GM23248 (cell line): ENCODE results near the gene KAZN. TPM values are rescaled to one million over a fixed set of nuclear protein-coding genes. Genes with fewer than 3 reads are reported as not detected.

Source experiments
- DNase-seq: peaks from one replicate; pipeline ENCODE4 v3.0.0-alpha.2; 2015
- H2AFZ ChIP-seq: fragments of 200-600 bp; sonication (generic); 2 replicates; pipeline ENCODE4 v1.6.1; 2016; ENCODE audit warnings: antibody characterized with exemption
- H3F3A ChIP-seq: fragments of 200-600 bp; sonication (generic); 2 replicates; pipeline ENCODE4 v1.6.1; 2016; ENCODE audit warnings: mild to moderate bottlenecking, antibody characterized with exemption, mixed run types; ENCODE audit not compliant: insufficient read depth
- H3K27ac ChIP-seq: fragments of 200-600 bp; sonication (generic); 2 replicates; pipeline ENCODE4 v1.5.1; 2016; ENCODE audit warnings: mild to moderate bottlenecking
- H3K27me3 ChIP-seq: fragments of 200-600 bp; sonication (generic); replicated peaks from 2 replicates; pipeline ENCODE4 v1.6.1; 2016; ENCODE audit warnings: mild to moderate bottlenecking; ENCODE audit not compliant: insufficient read depth
- H3K36me3 ChIP-seq: fragments of 200-600 bp; sonication (generic); 2 replicates; pipeline ENCODE4 v1.6.1; 2016; ENCODE audit warnings: low read depth, mild to moderate bottlenecking
- H3K4me1 ChIP-seq: fragments of 200-600 bp; sonication (generic); 2 replicates; pipeline ENCODE4 v1.6.1; 2016; ENCODE audit warnings: mild to moderate bottlenecking; ENCODE audit not compliant: insufficient read depth
- H3K4me2 ChIP-seq: fragments of 200-600 bp; sonication (generic); one replicate; pipeline ENCODE4 v1.6.1; 2016; ENCODE audit warnings: mild to moderate bottlenecking; ENCODE audit not compliant: unreplicated experiment
- H3K4me3 ChIP-seq: fragments of 200-600 bp; sonication (generic); 2 replicates; pipeline ENCODE4 v1.5.1; 2016; ENCODE audit warnings: mild to moderate bottlenecking
- H3K79me2 ChIP-seq: fragments of 200-600 bp; sonication (generic); 2 replicates; pipeline ENCODE4 v1.6.1; 2016; ENCODE audit warnings: mild to moderate bottlenecking; ENCODE audit not compliant: insufficient read depth
- H3K9ac ChIP-seq: fragments of 200-600 bp; sonication (generic); 2 replicates; pipeline ENCODE4 v1.6.1; 2016; ENCODE audit warnings: mild to moderate bottlenecking
- H3K9me2 ChIP-seq: fragments of 200-600 bp; sonication (generic); 2 replicates; pipeline ENCODE4 v1.6.1; 2016; ENCODE audit warnings: mixed run types, mild to moderate bottlenecking, moderate library complexity; ENCODE audit not compliant: insufficient read depth
- H3K9me3 ChIP-seq: fragments of 200-600 bp; sonication (generic); one replicate; pipeline ENCODE4 v1.6.1; 2017; ENCODE audit warnings: low read depth
- H4K20me1 ChIP-seq: fragments of 200-600 bp; sonication (generic); 2 replicates; pipeline ENCODE4 v1.6.0; 2016; ENCODE audit not compliant: insufficient read depth
- EZH2 ChIP-seq: fragments of 200-600 bp; sonication (generic); IDR thresholded peaks from 2 replicates; pipeline ENCODE4 v1.6.1; 2018; ENCODE audit warnings: antibody characterized with exemption, mild to moderate bottlenecking; ENCODE audit not compliant: insufficient read depth, poor library complexity, severe bottlenecking
- EZH2phosphoT487 ChIP-seq: fragments of 200-600 bp; sonication (generic); IDR thresholded peaks from 2 replicates; pipeline ENCODE4 v1.6.1; 2018; ENCODE audit warnings: antibody characterized with exemption, moderate library complexity, mild to moderate bottlenecking, low read depth; ENCODE audit not compliant: insufficient read depth
- WGBS, 2 experiments: methylation state at CpG; one replicate each; pipeline ENCODE4 v1.1.6; 2015 to 2017; ENCODE audit warnings: low lambda C conversion rate in 2 of 2, low coverage in 1 of 2; ENCODE audit errors: missing lambda C conversion rate in 2 of 2; 5-methylcytosine and 5-hydroxymethylcytosine counted together
- in situ Hi-C: fragments of 300-500 bp; cut with MboI; formaldehyde crosslinking; loops from 2 replicates; pipeline ENCODE4 v1.15.0; 2020
- polyA plus RNA-seq: library from polyadenylated mRNA; unstranded; fragments of >200 nt; fragmentation: Nextera tagmentation; extraction: Ambion mirVana; gene quantifications from 2 replicates; pipeline ENCODE4 v1.2.1, GENCODE V29; 2016
- total RNA-seq: library from RNA; depleted of rRNA; stranded (reverse); fragments of >200 nt; shearing (Covaris generic); gene quantifications from 2 replicates; pipeline ENCODE4 v1.2.3, GENCODE V29; 2014

The KAZN gene
- total and polyA plus RNA-seq, 2 experiments from 2014 or later, result 4.9 to 7.2 TPM

DNA sequence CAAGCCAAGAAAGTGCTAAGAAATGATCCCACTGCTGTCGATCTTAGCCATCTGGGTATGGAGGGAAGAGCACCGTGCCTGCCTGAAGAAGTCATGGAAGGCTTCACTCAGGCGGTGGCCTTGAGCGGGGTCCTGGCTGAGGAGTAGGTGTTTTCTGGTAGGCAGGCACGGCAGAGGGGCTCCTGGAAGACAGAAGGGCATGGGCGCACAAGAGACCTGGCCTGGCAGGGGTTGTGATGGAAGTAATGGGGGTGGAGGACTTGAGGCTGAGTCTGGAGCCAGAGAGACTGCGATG, 185.1 kb downstream of the KAZN start:
- H3K79me2 ChIP-seq, result no peaks in the 10 kb centered on the region
- no peaks in the 10 kb centered on the region for H3K9me3 ChIP-seq
- no peak overlapping the region for H3K27ac ChIP-seq
- no peak overlapping the region for H2AFZ ChIP-seq
- no peak overlapping the region for H3K4me2 ChIP-seq
- TF ChIP-seq EZH2 (no peak), EZH2phosphoT487 (no peak)
- no peak overlapping the region for H3K9ac ChIP-seq
- no peaks in the 10 kb centered on the region for H3K9me2 ChIP-seq
- no peak for DNase-seq
- peaks cover 12% of the 10 kb centered on the region for H3F3A ChIP-seq
- H3K4me1 ChIP-seq, result peaks cover 12% of the 10 kb centered on the region; the same call in 1 of the 2 replicates
- 0 out of 2 replicates have a peak, but pooled peaks cover 5% of the 10 kb centered on the region for H3K27me3 ChIP-seq
- in situ Hi-C loops, result no loop called here
- WGBS, 2 experiments, result 83 to 85% methylated on average over 7 of the region's 7 CpGs
- no peak overlapping the region for H3K4me3 ChIP-seq
- no peaks in the 10 kb centered on the region for H4K20me1 ChIP-seq
- H3K36me3 ChIP-seq, result no peaks in the 10 kb centered on the region

DNA sequence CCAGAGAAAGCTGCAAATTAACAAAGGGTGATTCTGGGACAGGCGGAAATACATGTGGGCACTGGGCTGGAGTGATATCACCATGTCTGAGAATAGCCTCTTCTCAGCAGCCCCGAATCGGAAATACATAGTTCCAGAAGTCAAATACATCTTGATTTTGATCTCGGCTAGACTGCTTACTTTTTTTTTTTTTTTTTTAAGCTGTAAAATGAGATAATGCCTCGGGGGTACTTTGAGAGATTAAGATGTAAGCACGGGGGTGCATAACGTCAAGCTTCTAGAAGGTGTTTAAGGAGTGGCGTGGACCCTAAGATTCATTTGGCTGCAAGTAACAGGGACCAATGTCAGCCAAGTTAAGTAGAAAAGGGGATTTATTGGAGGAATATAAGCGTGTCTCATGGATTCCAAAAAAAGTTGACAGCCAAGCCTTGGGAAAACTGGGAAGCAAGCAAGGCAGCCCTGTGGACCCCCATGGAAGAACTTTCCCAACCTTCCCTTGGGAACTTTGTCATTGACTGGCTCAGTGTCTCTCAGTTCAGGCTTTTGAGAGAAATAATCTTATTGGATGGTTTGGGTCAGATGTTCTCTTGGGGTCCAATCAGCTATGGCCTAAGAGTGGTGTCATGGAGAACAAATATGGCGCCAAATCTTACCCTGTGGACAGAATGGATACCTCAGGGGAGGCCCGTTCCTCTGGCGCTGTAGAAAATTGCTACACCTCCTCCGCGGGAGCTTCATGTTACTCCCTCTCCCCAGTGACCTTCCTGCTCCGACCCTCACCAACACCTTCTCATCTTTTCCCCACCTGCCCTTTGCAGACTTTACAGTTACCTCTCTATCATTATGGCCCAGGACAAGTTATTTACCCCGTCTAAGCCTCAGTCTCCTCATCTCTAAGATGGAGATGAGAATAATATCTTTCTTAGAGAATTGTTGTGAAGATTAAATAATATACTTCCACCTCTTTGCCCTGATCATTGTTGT, 186.6 kb downstream of the KAZN start:
- H3F3A ChIP-seq, result peaks cover 6% of the 10 kb centered on the region
- no peaks in the 10 kb centered on the region for H4K20me1 ChIP-seq
- no peak overlapping the region for H3K9ac ChIP-seq
- H3K9me3 ChIP-seq, result no peaks in the 10 kb centered on the region
- no peaks in the 10 kb centered on the region for H3K9me2 ChIP-seq
- no peak for DNase-seq
- H3K4me3 ChIP-seq, result no peak overlapping the region
- H3K4me2 ChIP-seq, result no peak overlapping the region
- TF ChIP-seq EZH2phosphoT487, result no peak
- no peak for TF ChIP-seq EZH2
- in situ Hi-C loops, result no loop called here
- H3K27ac ChIP-seq, result no peak overlapping the region
- 0 out of 2 replicates have a peak, but pooled peaks cover 5% of the 10 kb centered on the region for H3K27me3 ChIP-seq
- no peak overlapping the region for H2AFZ ChIP-seq
- no peaks in the 10 kb centered on the region for H3K79me2 ChIP-seq
- peaks cover 11% of the 10 kb centered on the region; the same call in 1 of the 2 replicates for H3K4me1 ChIP-seq
- 76 to 80% methylated on average over 16 of the region's 16 CpGs for WGBS, 2 experiments
- no peaks in the 10 kb centered on the region for H3K36me3 ChIP-seq

DNA sequence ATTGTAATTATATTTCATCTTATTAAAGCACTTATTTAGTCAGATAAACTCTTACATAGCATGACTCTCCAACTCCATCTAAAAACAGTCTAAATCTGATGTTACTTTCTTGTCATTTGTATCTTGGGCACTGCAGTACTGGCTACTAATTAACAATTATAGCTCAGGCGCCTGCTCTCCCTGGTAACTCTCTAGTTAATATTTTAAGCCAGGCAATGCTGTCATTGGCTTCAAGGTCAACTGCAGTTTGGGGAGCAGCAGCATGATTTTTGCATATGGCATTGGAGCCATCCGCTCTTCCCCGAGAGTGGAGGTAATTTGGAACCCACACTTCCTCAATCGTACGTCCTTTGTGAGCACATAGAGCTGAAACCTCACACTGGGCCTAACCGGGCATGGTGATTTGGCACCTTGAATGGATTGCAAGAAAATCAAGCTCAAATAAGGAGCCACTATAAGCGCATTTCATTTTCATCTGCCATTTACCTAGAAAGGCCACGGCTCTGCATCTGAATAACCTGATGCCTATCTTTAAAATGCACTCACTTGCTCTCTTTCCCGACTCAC, 187.7 kb downstream of the KAZN start:
- WGBS, 2 experiments, result 90 to 93% methylated on average over 9 of the region's 9 CpGs

DNA sequence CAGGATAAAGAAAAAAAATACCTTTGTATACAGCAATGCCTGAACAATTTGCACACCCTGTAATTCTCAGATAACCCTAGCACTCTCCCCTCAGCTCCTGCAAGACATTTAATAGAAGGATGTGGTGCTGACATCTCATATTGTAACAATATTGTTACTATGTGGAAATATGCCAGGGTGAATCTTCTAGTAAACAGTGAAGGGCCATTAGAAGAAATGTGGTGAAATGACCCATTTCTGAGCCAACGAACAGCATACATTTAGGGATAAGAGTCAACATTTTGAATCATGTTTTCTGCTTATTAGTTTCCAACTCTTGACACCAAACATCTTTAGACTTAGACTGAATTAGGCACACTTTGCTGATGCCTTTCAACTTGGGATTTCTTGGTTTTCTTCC, 188.2 kb downstream of the KAZN start:
- in situ Hi-C loops, result no loop called here
- no peak for DNase-seq
- whole genome bisulfite sequencing, 2 experiments, result 49 to 54% methylated on average over 1 of the region's 1 CpG

More for the DNA sequence above, 187.7 kb downstream of the KAZN start:
- TF ChIP-seq EZH2phosphoT487 (no peak), EZH2 (no peak)
- Histone ChIP-seq H3K79me2 (no peaks in the 10 kb centered on the region), H3K9ac (no peak overlapping the region), H3K4me1 (0 out of 2 replicates have a peak, but pooled peaks cover 5% of the 10 kb centered on the region), H3K27ac (no peak overlapping the region), H3K36me3 (no peaks in the 10 kb centered on the region), H3K9me3 (no peaks in the 10 kb centered on the region), H3K4me3 (no peak overlapping the region), H3K4me2 (no peak overlapping the region), H3K27me3 (0 out of 2 replicates have a peak, but pooled peaks cover 5% of the 10 kb centered on the region), H4K20me1 (no peaks in the 10 kb centered on the region), H3F3A (no peaks in the 10 kb centered on the region), H3K9me2 (no peaks in the 10 kb centered on the region), H2AFZ (no peak overlapping the region)
- DNase-seq, result no peak
- in situ Hi-C loops, result no loop called here

More for the DNA sequence above, 188.2 kb downstream of the KAZN start:
- Histone ChIP-seq H3K27ac (no peak overlapping the region), H3K4me1 (0 out of 2 replicates have a peak, but pooled peaks cover 5% of the 10 kb centered on the region), H2AFZ (no peak overlapping the region), H3K27me3 (0 out of 2 replicates have a peak, but pooled peaks cover 5% of the 10 kb centered on the region), H4K20me1 (no peaks in the 10 kb centered on the region), H3K9me3 (no peaks in the 10 kb centered on the region), H3K36me3 (no peaks in the 10 kb centered on the region), H3K9me2 (no peaks in the 10 kb centered on the region), H3K79me2 (no peaks in the 10 kb centered on the region), H3K9ac (no peak overlapping the region), H3K4me3 (no peak overlapping the region), H3F3A (no peaks in the 10 kb centered on the region), H3K4me2 (no peak overlapping the region)
- TF ChIP-seq EZH2 (no peak), EZH2phosphoT487 (no peak)
